KMS-11 (cell line): ENCODE data around the gene USP2.

ENCODE experiments used
- H2AFZ ChIP-seq: fragments of 200-600 bp; sonication (generic); 2 replicates; pipeline ENCODE4 v1.6.1; 2016; ENCODE audit warnings: antibody characterized with exemption, mixed run types, low read depth
- H3K27ac ChIP-seq: fragments of 200-600 bp; sonication (generic); 2 replicates; pipeline ENCODE4 v1.6.1; 2016; ENCODE audit warnings: mild to moderate bottlenecking, mixed run types
- H3K27me3 ChIP-seq: fragments of 200-600 bp; sonication (generic); 2 replicates; pipeline ENCODE4 v1.6.1; 2017; ENCODE audit warnings: mild to moderate bottlenecking, low read depth, mixed run types, moderate library complexity; ENCODE audit not compliant: insufficient read depth
- H3K36me3 ChIP-seq: fragments of 200-600 bp; sonication (generic); 2 replicates; pipeline ENCODE4 v1.6.1; 2017; ENCODE audit warnings: mild to moderate bottlenecking, mixed run types; ENCODE audit not compliant: insufficient read depth
- H3K4me1 ChIP-seq: fragments of 200-600 bp; sonication (generic); 2 replicates; pipeline ENCODE4 v1.6.1; 2016; ENCODE audit warnings: mild to moderate bottlenecking, low read depth, mixed run types; ENCODE audit not compliant: poor library complexity, severe bottlenecking
- H3K4me2 ChIP-seq: fragments of 200-600 bp; sonication (generic); 2 replicates; pipeline ENCODE4 v1.7.0; 2016; ENCODE audit warnings: mild to moderate bottlenecking, mixed run types
- H3K4me3 ChIP-seq: fragments of 200-600 bp; sonication (generic); IDR thresholded peaks from 2 replicates; pipeline ENCODE4 v1.6.1; 2017; ENCODE audit warnings: low read depth, low read length, mixed read lengths; ENCODE audit not compliant: insufficient read depth
- H3K79me2 ChIP-seq: fragments of 200-600 bp; sonication (generic); 2 replicates; pipeline ENCODE4 v1.6.1; 2016; ENCODE audit warnings: low read depth, mixed run types; ENCODE audit not compliant: insufficient read depth
- H3K9ac ChIP-seq: fragments of 200-600 bp; sonication (generic); 2 replicates; pipeline ENCODE4 v1.6.1; 2016; ENCODE audit warnings: mild to moderate bottlenecking, mixed run types
- H4K20me1 ChIP-seq: fragments of 200-600 bp; sonication (generic); 2 replicates; pipeline ENCODE4 v1.6.1; 2016; ENCODE audit warnings: mild to moderate bottlenecking, mixed run types; ENCODE audit not compliant: insufficient read depth
- TF ChIP-seq, protein P1 (sequence below): fragments of 200-600 bp; sonication (generic); conservative IDR thresholded peaks from 2 replicates; pipeline ENCODE4 v1.6.1; 2017; ENCODE audit warnings: low read depth, mild to moderate bottlenecking, antibody characterized with exemption, low read length, moderate library complexity, mixed read lengths

USP2 gene

DNA sequence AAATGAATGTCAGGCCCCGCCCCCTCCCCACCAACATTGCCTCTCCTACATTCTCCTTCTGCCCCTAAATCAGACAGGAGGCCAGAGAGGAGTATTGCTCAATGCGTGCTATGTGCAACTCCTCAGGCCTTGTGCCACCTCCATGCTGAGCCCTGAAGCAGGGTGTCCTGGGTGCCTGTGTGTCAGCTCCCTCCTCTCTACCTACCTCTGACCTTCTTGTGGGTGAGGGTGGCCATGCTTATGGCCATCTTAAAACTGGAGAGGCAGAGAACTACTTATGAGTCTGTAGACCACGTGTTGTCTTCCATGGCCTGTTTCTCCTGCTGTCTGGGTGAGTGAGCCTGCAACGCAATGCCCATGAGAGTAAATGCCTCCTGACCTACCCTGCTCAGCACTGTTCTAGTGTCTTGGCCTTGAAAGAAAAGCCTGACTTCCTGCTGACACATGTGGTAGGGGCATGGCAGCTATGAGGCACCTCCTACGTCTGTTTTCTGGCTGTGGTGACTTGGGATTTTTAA, 75.1 kb downstream of the USP2 start:
- Histone ChIP-seq H3K9ac (no peak overlapping the region), H3K27me3 (no peaks in the 10 kb centered on the region), H4K20me1 (no peaks in the 10 kb centered on the region), H3K79me2 (no peaks in the 10 kb centered on the region), H3K4me3 (no peak overlapping the region), H3K36me3 (no peaks in the 10 kb centered on the region), H3K4me2 (no peak overlapping the region), H2AFZ (no peak overlapping the region), H3K27ac (no peak overlapping the region), H3K4me1 (no peaks in the 10 kb centered on the region)
- TF ChIP-seq, protein P1, sequence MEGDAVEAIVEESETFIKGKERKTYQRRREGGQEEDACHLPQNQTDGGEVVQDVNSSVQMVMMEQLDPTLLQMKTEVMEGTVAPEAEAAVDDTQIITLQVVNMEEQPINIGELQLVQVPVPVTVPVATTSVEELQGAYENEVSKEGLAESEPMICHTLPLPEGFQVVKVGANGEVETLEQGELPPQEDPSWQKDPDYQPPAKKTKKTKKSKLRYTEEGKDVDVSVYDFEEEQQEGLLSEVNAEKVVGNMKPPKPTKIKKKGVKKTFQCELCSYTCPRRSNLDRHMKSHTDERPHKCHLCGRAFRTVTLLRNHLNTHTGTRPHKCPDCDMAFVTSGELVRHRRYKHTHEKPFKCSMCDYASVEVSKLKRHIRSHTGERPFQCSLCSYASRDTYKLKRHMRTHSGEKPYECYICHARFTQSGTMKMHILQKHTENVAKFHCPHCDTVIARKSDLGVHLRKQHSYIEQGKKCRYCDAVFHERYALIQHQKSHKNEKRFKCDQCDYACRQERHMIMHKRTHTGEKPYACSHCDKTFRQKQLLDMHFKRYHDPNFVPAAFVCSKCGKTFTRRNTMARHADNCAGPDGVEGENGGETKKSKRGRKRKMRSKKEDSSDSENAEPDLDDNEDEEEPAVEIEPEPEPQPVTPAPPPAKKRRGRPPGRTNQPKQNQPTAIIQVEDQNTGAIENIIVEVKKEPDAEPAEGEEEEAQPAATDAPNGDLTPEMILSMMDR = no peak

DNA sequence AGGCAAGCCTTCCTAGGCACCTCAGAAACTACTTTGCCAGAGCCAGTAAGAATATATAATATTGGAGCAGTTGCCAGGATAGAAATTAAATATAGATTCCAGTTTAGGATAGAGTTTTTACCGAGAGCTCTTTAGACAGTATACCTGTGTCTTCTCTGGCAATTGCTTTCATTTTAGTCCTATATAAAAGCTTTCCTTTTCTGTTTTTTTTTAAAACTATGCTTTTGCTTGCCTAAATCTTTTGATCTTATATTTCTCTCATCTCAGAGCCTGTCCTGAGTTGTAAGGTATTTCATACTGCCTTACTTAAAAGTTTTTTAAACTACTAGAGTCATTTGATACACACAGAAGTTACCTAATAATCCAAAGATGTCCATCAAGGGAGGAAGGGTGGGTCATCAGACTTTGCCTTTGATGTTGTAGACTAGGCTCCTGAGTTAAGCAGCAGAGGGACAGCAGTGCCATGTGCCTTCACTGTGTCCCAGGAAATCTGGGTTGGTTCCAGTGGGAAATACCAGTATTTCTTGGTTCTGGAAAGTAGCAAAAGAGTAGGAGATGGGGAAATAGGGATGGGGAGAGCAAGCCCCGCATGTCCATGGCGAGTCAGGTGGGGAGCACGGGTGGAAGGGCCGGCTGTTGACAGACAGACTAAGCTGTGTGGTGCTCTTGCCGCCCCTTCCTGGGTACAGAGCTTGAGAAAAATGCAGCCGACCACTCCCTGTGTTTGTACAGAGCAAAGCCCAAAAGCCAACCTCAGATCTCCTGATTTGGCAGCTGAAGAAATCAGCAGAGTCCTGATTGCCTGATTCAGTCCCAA, 75.7 kb downstream of the USP2 start:
- Histone ChIP-seq H3K36me3 (no peaks in the 10 kb centered on the region), H2AFZ (no peak overlapping the region), H3K4me1 (no peaks in the 10 kb centered on the region), H3K9ac (no peak overlapping the region), H3K79me2 (no peaks in the 10 kb centered on the region), H4K20me1 (no peaks in the 10 kb centered on the region), H3K4me2 (no peak overlapping the region), H3K27me3 (no peaks in the 10 kb centered on the region), H3K27ac (no peak overlapping the region), H3K4me3 (no peak overlapping the region)
- TF ChIP-seq, protein P1 = no peak
